Raji (cell line): ENCODE results near the gene CLEC4A.

Experiments
- POLR2A ChIP-seq: IDR thresholded peaks from 2 replicates; pipeline ENCODE4 v1.6.1; 2011; ENCODE audit warnings: low read depth, low read length, control low read depth; ENCODE audit not compliant: insufficient read depth

Gene CLEC4A

DNA sequence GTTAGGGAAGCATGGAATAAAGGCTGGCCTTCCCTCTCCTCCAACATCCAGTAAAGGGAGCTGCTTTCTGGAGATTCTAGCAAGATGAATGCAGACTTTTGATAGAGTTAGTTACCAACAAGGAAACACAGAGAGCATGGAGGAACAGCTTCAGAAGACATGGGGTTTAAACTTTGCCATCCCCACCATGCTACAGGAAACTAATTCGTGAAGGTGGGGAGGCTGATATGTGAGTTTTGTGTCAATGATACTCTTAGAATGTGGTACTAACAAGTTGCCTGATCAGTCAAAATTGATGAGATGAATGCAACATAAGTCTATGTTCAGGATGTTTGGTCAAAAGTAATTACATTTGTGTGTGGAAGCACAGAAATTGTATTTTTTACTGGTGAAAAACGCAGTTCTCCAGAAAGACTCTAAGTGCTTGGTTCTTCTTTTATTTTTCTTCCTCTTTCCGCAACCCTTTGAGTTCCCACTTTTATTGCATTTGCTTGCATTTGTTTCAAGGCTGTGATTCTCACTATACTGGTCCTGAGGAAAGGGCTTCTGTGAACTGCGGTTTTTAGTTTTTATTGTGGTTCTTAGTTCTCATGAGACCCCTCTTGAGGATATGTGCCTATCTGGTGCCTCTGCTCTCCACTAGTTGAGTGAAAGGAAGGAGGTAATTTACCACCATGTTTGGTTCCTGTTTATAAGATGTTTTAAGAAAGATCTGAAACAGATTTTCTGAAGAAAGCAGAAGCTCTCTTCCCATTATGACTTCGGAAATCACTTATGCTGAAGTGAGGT, at the start of gene CLEC4A:
CLEC4A (plus strand) TSS at position 494 of the 789 bp plus-strand sequence; CDS start at position 756, 262 bp downstream.
- TF ChIP-seq POLR2A, result no peak

DNA sequence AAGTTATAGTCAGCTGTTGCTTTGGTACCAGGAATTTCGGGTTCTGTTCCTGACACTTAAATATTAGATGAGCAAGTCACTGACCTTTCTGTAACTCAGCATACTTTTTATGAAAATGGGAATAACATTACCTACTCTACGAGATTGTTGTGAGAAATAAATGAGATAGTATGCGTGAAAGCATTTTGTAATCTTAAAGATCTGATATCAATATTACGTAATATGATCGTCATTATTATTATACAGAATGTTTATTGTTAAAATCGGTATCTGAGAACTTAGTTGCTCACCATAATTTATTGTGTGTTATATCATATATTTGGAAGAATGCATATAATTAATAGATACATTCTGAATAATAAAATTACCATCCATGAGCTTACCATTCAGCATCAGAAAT, 47.5 kb upstream of the CLEC4A start:
- no peak for TF ChIP-seq POLR2A

DNA sequence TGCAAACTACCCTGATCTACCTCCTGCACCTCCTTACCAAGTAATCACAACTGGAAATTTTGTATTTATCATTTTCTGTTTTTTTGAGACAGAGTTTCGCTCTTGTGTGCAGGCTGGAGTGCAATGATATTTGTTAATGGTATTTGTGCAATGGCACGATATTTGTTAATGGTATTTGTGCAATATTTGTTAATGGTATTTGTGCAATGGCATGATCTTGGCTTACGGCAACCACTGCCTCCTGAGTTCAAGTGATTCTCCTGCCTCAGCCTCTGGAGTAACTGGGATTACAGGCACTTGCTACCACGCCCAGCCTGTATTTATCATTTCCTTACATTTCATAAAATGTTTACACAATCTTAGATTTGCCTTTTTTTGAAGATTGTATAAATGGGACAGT, 47.1 kb upstream of the CLEC4A start:
- TF ChIP-seq POLR2A, result no peak

DNA sequence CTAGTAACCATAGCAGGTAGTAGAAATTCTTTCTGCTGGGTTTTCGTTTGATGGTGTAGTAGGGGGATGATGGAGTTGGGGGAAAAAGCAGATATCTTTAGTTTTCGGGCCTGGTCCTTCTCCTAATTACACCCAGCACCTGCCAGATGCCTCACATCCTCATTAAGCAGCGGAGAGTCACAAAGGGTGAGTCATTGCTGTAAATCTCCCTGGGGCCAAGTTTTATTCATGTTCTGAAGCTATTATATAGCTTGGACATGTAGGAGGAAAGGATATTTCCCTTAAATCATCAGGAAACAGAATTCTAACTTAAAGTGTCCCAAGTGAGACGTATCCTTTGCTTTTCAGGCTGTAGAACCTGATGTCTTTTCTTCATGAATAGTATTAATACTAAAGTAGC, 46.2 kb upstream of the CLEC4A start:
- TF ChIP-seq POLR2A, result no peak

DNA sequence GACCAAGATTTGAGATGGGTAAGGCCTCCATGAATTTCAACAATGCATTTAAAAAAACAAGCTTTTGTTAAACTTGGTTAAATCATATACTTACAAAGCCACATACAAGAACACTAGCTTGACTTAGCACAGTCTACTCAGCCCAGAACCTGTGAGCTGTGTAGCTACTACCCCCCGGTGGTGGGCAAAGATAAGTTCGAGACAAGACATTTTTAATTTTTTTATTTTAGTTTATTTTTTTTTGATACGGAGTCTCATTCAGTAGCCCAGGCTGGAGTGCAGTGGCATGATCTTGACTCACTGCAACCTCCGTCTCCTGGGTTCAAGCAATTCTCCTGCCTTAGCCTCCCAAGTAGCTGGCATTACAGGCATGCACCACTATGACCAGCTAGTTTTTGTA, 45.0 kb upstream of the CLEC4A start:
- TF ChIP-seq POLR2A, result no peak

DNA sequence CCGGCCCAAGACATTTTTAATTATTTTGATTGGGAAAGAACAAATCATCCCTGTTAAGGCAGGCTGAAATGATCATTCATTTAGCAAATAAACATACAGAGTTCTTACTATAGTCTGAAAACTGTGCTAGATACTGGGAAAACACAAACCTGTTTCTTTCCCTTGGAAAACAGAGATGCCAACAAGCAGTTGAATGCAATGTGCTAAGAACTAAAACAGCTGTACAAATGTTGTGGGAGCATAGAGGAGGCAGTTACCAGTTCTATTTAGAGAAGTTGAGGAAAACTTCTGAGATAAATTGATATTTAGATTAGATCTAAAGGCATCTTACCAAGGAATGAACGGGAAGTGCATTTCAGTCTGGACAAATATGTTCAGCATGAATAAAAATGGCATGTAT, 44.5 kb upstream of the CLEC4A start:
- no peak for TF ChIP-seq POLR2A

DNA sequence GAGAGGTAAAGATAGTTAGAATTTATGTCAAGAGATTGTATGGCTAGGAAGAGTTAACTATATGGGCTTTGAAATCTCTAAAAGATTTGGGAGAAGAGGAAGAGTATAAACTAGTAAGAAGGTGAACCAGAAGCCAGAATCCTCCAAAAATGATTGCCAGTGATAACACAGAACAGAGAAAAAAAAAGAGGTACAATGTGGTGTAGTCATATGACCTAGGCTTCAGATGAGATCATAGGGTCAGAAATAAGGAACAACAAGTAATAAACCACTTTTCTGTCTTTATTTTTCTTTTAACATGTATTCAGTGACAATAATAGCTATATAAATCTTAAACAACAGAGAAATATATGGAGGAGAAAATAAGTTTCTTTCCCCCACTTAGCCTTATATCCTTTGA, 43.3 kb upstream of the CLEC4A start:
- no peak for TF ChIP-seq POLR2A

DNA sequence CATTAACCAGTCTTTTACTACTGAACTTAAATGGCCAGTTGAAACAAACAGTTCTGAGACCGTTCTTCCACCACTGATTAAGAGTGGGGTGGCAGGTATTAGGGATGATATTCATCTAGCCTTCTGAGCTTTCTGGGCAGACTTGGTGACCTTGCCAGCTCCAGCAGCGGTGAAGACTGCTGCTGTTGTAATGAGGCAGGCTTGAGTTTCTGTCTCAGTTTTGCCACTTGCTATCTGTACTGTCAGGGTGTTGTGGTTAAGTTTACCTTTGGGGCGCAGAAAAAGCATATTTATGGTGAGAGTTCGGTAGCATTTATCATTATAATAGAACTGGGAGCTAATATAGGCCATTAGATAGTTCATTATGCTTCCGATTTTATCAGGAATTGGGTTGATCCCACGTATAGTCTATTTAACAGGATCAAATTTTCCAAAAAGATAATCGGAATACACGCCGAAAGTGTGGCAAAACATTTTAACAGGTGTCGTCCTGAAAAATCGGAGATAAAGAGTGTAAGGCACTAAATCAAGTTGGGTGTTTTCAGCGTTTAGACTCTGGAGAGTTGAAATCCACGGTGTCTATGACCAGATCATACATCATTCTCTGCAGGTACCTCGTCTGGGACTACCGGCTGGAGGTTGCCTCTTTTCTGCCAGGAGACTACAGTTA, 42.0 kb upstream of the CLEC4A start:
- TF ChIP-seq POLR2A, result no peak

DNA sequence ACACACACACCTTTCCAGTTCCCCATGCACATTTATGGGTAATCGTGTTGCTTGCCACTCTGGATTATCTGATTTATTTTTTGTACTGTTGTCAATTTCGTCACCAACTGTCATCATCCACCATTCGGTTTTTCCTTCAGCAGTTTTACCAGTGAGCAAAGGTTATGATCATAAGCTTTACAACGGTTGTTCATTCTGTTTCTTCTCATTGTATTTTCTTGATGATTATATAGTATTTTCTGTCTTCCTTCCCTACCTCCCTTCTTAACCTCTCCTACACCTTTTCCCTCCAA, 40.7 kb upstream of the CLEC4A start:
- no peak for TF ChIP-seq POLR2A

DNA sequence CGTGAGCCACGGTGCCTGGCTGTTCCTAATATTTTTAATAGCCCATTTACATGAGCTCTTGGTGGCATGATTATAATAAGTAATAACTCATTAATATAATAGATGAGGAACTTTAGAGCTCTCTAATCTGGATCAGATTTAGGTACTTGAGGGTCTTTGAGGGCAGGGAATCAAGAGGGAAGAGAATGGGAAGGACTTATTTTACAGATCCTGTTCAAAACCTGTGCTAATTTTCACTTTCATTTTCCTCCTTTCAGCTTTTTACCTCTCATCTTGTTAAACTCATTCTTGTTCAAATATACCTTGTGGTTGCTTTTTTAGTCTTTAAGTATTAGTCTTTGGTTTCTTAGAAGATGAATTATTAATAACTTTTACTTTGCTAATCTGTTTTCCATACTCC, 35.8 kb upstream of the CLEC4A start:
- no peak for TF ChIP-seq POLR2A

DNA sequence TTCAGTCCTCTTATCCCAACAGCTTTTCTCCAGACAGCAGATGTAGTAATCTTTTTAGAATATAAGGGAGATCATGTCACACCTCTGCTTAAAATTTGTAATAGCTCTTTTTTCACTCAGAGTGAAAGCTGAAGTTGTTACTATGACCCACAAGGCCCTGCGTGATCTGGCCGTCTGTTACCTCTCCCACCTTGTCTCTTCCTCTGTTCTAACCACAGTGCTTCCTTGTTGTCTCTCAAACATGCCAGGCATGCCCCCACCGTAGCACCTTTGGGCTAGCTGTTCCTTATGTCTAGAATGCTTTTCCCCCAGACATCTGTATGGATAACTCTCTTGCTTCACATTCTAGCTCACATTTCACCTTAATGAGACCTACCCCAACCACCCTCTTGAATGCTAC, 34.8 kb upstream of the CLEC4A start:
- TF ChIP-seq POLR2A, result no peak

DNA sequence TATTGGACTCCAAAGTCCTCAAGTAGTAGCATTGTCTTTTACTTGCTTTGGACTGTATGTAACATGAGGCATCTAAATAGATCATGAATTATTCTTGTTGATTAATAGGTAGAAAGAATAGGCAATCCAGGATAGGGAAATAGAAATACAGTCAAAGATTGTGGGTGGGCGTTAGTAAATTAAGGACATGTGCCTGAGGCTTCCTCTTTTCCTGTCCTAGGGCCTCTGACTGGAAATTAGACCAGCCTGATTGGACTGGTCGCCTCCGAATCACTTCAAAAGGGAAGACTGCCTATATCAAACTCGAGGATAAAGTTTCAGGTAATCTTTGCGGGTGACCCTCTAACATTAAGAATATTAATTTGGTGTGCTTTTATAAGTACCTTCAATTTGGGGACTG, 33.7 kb upstream of the CLEC4A start:
- TF ChIP-seq POLR2A, result no peak

DNA sequence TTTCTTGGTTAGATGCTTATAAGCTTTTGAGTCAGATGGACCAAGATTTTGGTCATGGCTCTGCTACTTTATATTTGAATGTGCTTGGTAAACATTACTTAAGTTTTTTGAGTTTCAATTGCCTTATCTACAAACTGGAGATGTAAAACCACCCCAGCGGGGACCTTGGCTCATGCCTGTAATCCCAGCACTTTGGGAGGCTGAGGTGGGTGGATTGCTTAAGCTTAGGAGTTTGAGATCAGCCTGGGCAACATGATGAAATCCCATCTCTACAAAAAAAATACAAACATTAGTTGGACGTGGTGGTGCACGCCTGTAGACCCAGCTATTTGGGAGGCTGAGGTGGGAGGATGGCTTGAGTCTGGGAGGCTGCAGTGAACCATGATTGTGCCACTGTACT, 30.1 kb upstream of the CLEC4A start:
- TF ChIP-seq POLR2A, result no peak

DNA sequence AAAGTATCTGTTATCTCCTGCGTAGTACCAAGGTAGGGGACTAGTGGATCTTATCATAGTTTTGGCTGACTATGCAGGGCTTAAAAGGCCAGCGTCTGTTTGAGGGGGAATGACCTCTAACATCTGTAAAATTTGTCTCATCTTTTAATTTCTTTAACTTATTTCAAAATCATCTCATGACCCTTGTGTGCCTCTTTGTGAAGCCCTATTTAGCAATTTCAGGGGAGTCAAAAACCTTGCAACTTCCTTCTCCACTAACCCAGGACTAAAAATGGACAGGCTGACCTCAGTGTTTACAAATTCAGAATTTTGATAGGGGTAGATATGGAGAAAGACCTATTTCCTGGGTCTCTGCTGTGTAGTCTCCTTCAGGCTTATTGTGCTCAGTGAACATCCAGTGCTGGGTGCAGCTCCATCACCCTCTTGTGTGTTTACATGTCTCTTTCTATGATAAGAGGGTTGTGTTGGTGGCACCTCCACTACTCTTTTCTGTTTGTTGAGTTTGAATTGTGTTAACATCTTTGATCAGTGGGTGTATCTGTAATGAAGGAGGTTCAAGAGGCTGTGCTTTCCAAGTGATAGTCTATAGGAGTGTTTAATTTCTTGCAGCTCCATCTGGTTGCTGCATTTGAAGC, 27.0 kb upstream of the CLEC4A start:
- TF ChIP-seq POLR2A, result no peak

DNA sequence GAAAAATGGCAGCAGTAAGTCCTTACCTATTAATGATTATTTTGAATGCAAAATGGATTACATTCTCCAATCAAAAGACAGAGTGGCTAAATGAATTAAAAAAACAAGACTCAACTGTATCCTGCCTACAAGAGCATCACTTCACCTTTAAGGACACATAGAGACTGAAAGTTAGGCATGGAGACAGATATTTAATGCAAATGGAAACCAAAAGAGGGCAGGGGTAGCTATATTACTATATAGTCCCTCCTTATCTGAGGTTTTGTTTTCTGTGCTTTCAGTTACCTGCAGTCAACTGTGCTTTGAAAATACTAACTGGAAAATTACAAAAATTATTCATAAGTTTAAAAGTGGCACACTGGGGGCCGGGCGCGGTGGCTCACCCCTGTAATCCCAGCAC, 24.2 kb upstream of the CLEC4A start:
- no peak for TF ChIP-seq POLR2A

DNA sequence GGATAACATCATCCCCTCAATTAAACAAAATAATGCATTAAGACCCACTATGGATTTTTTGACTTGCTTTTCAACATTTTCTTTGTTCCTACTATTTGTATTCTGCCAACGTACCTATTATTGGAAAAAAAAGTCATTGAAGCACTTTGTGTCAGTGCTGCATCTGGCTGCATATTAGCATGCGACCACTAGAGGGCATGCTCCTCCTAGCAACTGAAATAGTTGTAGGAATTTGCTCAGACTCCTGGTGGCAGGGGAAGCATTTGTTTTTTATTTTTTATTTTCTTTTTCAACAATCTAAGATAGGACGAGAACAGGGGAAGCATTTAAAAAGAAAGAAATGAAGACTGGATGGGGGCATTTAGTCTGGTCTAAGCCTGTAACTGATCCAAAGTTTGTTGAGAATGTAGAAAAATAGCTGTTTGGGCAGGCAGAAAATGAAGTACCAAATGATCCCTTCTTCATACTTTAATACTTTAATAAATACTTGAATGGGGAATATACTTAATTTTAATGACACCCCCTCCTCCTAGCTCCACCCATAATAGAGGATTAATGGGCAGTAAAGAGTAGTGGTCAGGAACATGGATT, 14.5 kb upstream of the CLEC4A start:
- no peak for TF ChIP-seq POLR2A
